HCT116 (cell line): ENCODE data around the gene ICAM2. TPM values are rescaled to one million over a fixed set of nuclear protein-coding genes. Genes with fewer than 3 reads are reported as not detected.
"Not testable (repeated sequence)": the region's sequence is repeated elsewhere in the genome, so short reads cannot be mapped to it uniquely, and the experiment has no call there.

Experiments
- ATAC-seq: fragments of 200-7000 bp; cut with Tn5 transposase; 2 replicates; pipeline ENCODE4 v1.9.1; 2020; ENCODE audit warnings: mild to moderate bottlenecking, moderate library complexity
- BruUV-seq: library from RNA; stranded (reverse); fragments of 400-500 nt; replicated peaks from 2 replicates; lab custom pipeline; 2021; lab: Mats Ljungman, UMichigan
- CTCF ChIA-PET: fragments of 300-600 bp; sonication (Branson Sonifier 250); formaldehyde crosslinking; loops from one replicate; lab custom pipeline; 2021; ENCODE audit warnings: antibody characterized with exemption; lab: Charles Lee
- POLR2A ChIA-PET: fragments of 300-600, 350-600 bp; sonication (Branson Sonifier 250); formaldehyde crosslinking; loops from one replicate; lab custom pipeline; 2021; ENCODE audit warnings: antibody characterized with exemption; lab: Charles Lee
- RAD21 ChIA-PET, 2 experiments: fragments of 300-600 bp; sonication (Branson Sonifier 250); formaldehyde crosslinking; loops; one replicate each; lab custom pipeline; 2023; ENCODE audit warnings: low total read pairs in 2 of 2; ENCODE audit not compliant: uncharacterized antibody in 2 of 2, unreplicated experiment in 2 of 2, low non-redundant PET in 1 of 2; lab: Charles Lee
- DNase-seq: peaks from one replicate; pipeline ENCODE4 v3.0.0-alpha.2; 2010; ENCODE audit warnings: low read depth, low spot score
- H2AFZ ChIP-seq: fragments of 200-600 bp; shearing (Covaris generic), sonication (generic); 2 replicates; pipeline ENCODE4 v1.6.1; 2017; ENCODE audit warnings: low read depth, mixed run types, mixed read lengths, antibody characterized with exemption, low read length; ENCODE audit not compliant: poor library complexity, severe bottlenecking
- H3K27ac ChIP-seq: 2 replicates; pipeline ENCODE4 v1.5.1; 2012; ENCODE audit warnings: low read depth, low read length
- H3K27me3 ChIP-seq: fragments of 200-600 bp; sonication (generic); 2 replicates; pipeline ENCODE4 v1.6.1; 2016; ENCODE audit warnings: mixed run types, low read length, mixed read lengths; ENCODE audit not compliant: insufficient read depth
- H3K36me3 ChIP-seq, 2 experiments: fragments of 200-500 bp in 1 of 2; fragments of 200-600 bp in 1 of 2; sonication (Bioruptor generic) in 1 of 2; sonication (generic) in 1 of 2; 2 replicates each; pipeline versions ENCODE4 v1.5.1 to v1.6.1; 2014 to 2016; ENCODE audit warnings: low read length in 2 of 2, inconsistent platforms in 1 of 2, mixed read lengths in 1 of 2, mixed run types in 1 of 2; ENCODE audit not compliant: insufficient read depth in 2 of 2, control insufficient read depth in 1 of 2
- H3K4me1 ChIP-seq, 2 experiments: fragments of 200-600 bp in 1 of 2; sonication (generic) in 1 of 2; 2 replicates each; pipeline versions ENCODE4 v1.5.1 to v1.6.1; 2012 to 2017; ENCODE audit warnings: low read length in 2 of 2, inconsistent platforms in 1 of 2, mild to moderate bottlenecking in 1 of 2, mixed read lengths in 1 of 2, mixed run types in 1 of 2, moderate library complexity in 1 of 2; ENCODE audit not compliant: insufficient read depth in 2 of 2, control insufficient read depth in 1 of 2
- H3K4me2 ChIP-seq: fragments of 200-600 bp; sonication (generic); 2 replicates; pipeline ENCODE4 v1.6.1; 2017; ENCODE audit warnings: mixed run types, low read length, mixed read lengths
- H3K4me3 ChIP-seq, 2 experiments: fragments of 200-600 bp in 1 of 2; sonication (generic) in 1 of 2; replicated peaks in 1 of 2; 2 replicates each; pipeline ENCODE4 v1.5.1; 2011 to 2016; ENCODE audit warnings: low read length in 2 of 2, control low read depth in 1 of 2, low read depth in 1 of 2, mild to moderate bottlenecking in 1 of 2, mixed read lengths in 1 of 2, mixed run types in 1 of 2
- H3K79me2 ChIP-seq: fragments of 200-600 bp; sonication (generic); 2 replicates; pipeline ENCODE4 v1.6.1; 2017; ENCODE audit warnings: mild to moderate bottlenecking, mixed run types, low read length, moderate library complexity, mixed read lengths; ENCODE audit not compliant: insufficient read depth
- H3K9ac ChIP-seq: fragments of 200-600 bp; sonication (generic); 2 replicates; pipeline ENCODE4 v1.6.1; 2016; ENCODE audit warnings: low read length, mixed read lengths
- H3K9me2 ChIP-seq: fragments of 200-600 bp; sonication (generic), shearing (Covaris generic); 2 replicates; pipeline ENCODE4 v1.6.1; 2017; ENCODE audit warnings: mixed run types, mild to moderate bottlenecking, moderate library complexity; ENCODE audit not compliant: insufficient read depth
- H3K9me3 ChIP-seq, 2 experiments: fragments of 200-500 bp in 1 of 2; fragments of 200-600 bp in 1 of 2; sonication (Bioruptor generic) in 1 of 2; sonication (generic) in 1 of 2; 2 replicates each; pipeline ENCODE4 v1.6.1; 2014 to 2017; ENCODE audit warnings: low read length in 2 of 2, mixed read lengths in 2 of 2, inconsistent platforms in 1 of 2, low read depth in 1 of 2, mild to moderate bottlenecking in 1 of 2, mixed run types in 1 of 2, moderate library complexity in 1 of 2; ENCODE audit not compliant: control insufficient read depth in 1 of 2, insufficient read depth in 1 of 2
- H4K20me1 ChIP-seq: fragments of 200-600 bp; sonication (generic), shearing (Covaris generic); 2 replicates; pipeline ENCODE4 v1.6.1; 2017; ENCODE audit warnings: mixed run types, mild to moderate bottlenecking, moderate library complexity; ENCODE audit not compliant: insufficient read depth
- CTCF ChIP-seq, 3 experiments: fragments of 200-600 bp in 1 of 3; sonication (generic) in 1 of 3; IDR thresholded peaks in 2 of 3; conservative IDR thresholded peaks in 1 of 3; 2 replicates each; pipeline ENCODE4 v1.5.1; 2012 to 2017; ENCODE audit warnings: low read depth in 2 of 3, low read length in 2 of 3, antibody characterized with exemption in 1 of 3, borderline replicate concordance in 1 of 3, control low read depth in 1 of 3, mild to moderate bottlenecking in 1 of 3, mixed read lengths in 1 of 3, mixed run types in 1 of 3, moderate library complexity in 1 of 3; ENCODE audit not compliant: insufficient read depth in 1 of 3
- EZH2 ChIP-seq: fragments of 200-600 bp; sonication (generic); IDR thresholded peaks from 2 replicates; pipeline ENCODE4 v1.6.1; 2017; ENCODE audit warnings: antibody characterized with exemption, mixed run types
- REST ChIP-seq: IDR thresholded peaks from 2 replicates; pipeline ENCODE4 v1.6.1; 2012; ENCODE audit warnings: low read depth
- SRF ChIP-seq: IDR thresholded peaks from 2 replicates; pipeline ENCODE4 v1.6.1; 2012; ENCODE audit warnings: low read depth
- ZNF274 ChIP-seq: fragments of 200-500 bp; sonication (Bioruptor generic); IDR thresholded peaks from 2 replicates; pipeline ENCODE4 v1.6.1; 2014; ENCODE audit warnings: mild to moderate bottlenecking, low read depth, low read length, inconsistent platforms
- intact Hi-C: fragments of 100-400 bp; cut with micrococcal nuclease; formaldehyde crosslinking; loops from 2 replicates; pipeline ENCODE4 v1.10.0; 2022
- total RNA-seq: library from RNA; stranded (reverse); gene quantifications from one replicate; pipeline ENCODE4 v1.2.1, GENCODE V29; 2021; ENCODE audit not compliant: unreplicated experiment

The ICAM2 gene
- total RNA-seq, 1 experiment from 2014 or later = 0.61 TPM

- Histone ChIP-seq H2AFZ (no peak overlapping the region), H3K9ac (no peak overlapping the region), H3K27me3 (no peaks in the 10 kb centered on the region), H4K20me1 (no peaks in the 10 kb centered on the region), H3K9me3 (0 out of 4 replicates have a peak, but pooled peaks cover 0 to 4% of the 10 kb centered on the region in 2 experiments), H3K4me3 (no peak overlapping the region), H3K79me2 (no peaks in the 10 kb centered on the region), H3K4me1 (peaks cover 5 to 16% of the 10 kb centered on the region in 2 experiments), H3K36me3 (no peaks in the 10 kb centered on the region), H3K4me2 (no peak overlapping the region), H3K27ac (no peak overlapping the region), H3K9me2 (no peaks in the 10 kb centered on the region)
- ATAC-seq = no peak
- ChIA-PET CTCF (interaction anchor here (1.6 kb wide), 1 partner anchor 42 kb away, joined by 5 read pairs; no protein-coding TSS in a partner anchor), POLR2A (no interaction called here), RAD21 (interaction anchor here in 1 of 2 experiments (0.7 kb wide), 1 partner anchor 12 kb away, joined by 3 read pairs; no protein-coding TSS in a partner anchor)
- TF ChIP-seq SRF = no peak
- TF ChIP-seq REST = no peak
- no peak for TF ChIP-seq ZNF274
- TF ChIP-seq CTCF (IDR thresholded peaks at IDR 0.05 in 2 of 3, conservative IDR thresholded peaks at IDR 0.05 in 1 of 3; ENCODE audit: borderline replicate concordance in 1 of 3, insufficient read depth in 1 of 3, low read depth in 2 of 3, low read length in 2 of 3) = no peak
- TF ChIP-seq EZH2 = no peak
- no peak for DNase-seq
- intact Hi-C loops = no loop called here
- BruUV-seq = no TSS peak
These were observed 37.1 kb downstream of the ICAM2 start for GRCh38 chr17:63983320-63983719.

GRCh38 chr17:63982641-63983040, 37.8 kb downstream of the ICAM2 start:
- H3K4me2 ChIP-seq, H3K9me3 ChIP-seq, H3K79me2 ChIP-seq, H3K27ac ChIP-seq, H3K4me3 ChIP-seq, intact Hi-C loops, RAD21 ChIA-PET, DNase-seq, H3K27me3 ChIP-seq, H4K20me1 ChIP-seq, H3K9ac ChIP-seq, BruUV-seq, ATAC-seq, H3K36me3 ChIP-seq, H3K9me2 ChIP-seq, POLR2A ChIA-PET, H2AFZ ChIP-seq: not testable (repeated sequence)
- peaks cover 5 to 18% of the 10 kb centered on the region in 2 experiments for H3K4me1 ChIP-seq
- CTCF ChIA-PET = interaction anchor here (1.6 kb wide), 1 partner anchor 43 kb away, joined by 5 read pairs; no protein-coding TSS in a partner anchor
